DMS 273 (cell line): Measurements from ENCODE around the gene TCP10L.
"Not testable (repeated sequence)": the region's sequence is repeated elsewhere in the genome, so short reads cannot be mapped to it uniquely, and the experiment has no call there.

Source experiments
- DNase-seq: peaks from one replicate; lab custom pipeline; 2025; ENCODE audit not compliant: unreplicated experiment; lab: John Stamatoyannopoulos, UW

TCP10L gene

GRCh38 chr21:32587120-32587519 is 1.8 kb upstream of the TCP10L start:
- DNase-seq, result no peak

- no peak for DNase-seq
Measured at GRCh38 chr21:32585970-32586369, 647 bp upstream of the TCP10L start.

GRCh38 chr21:32584472-32584871 is 851 bp downstream of the TCP10L start:
- DNase-seq, result no peak

GRCh38 chr21:32581732-32582131 is 3.6 kb downstream of the TCP10L start:
- no peak for DNase-seq

GRCh38 chr21:32580949-32581348 is 4.4 kb downstream of the TCP10L start:
- DNase-seq, result no peak

- peak; percentile 21 for DNase-seq
Measured at GRCh38 chr21:32578107-32578691, 7.1 kb downstream of the TCP10L start.

GRCh38 chr21:32576011-32576410 is 9.3 kb downstream of the TCP10L start:
- DNase-seq, result peak; percentile 11

- no peak for DNase-seq
Measured at GRCh38 chr21:32574946-32575925, 10.1 kb downstream of the TCP10L start.

GRCh38 chr21:32572574-32573420 is 12.5 kb downstream of the TCP10L start:
- DNase-seq, result peak; percentile 71

- no peak for DNase-seq
Measured at GRCh38 chr21:32570456-32570855, 14.9 kb downstream of the TCP10L start.

- DNase-seq, result peak; percentile 89
Measured at GRCh38 chr21:32569261-32570230, 15.8 kb downstream of the TCP10L start.

- DNase-seq, result no peak
Measured at GRCh38 chr21:32567626-32568025, 17.7 kb downstream of the TCP10L start.

GRCh38 chr21:32566741-32567389 is 18.5 kb downstream of the TCP10L start:
- DNase-seq, result no peak

- DNase-seq, result no peak
Measured at GRCh38 chr21:32565856-32566465, 19.4 kb downstream of the TCP10L start.

GRCh38 chr21:32562915-32563314 is 22.4 kb downstream of the TCP10L start:
- no peak for DNase-seq

GRCh38 chr21:32562426-32562825 is 22.9 kb downstream of the TCP10L start:
- peak; percentile 53 for DNase-seq

- not testable (repeated sequence) for DNase-seq
Measured at GRCh38 chr21:32561476-32561875, 23.8 kb downstream of the TCP10L start.

- no peak for DNase-seq
Measured at GRCh38 chr21:32560896-32561295, 24.4 kb downstream of the TCP10L start.

GRCh38 chr21:32559006-32559610 is 26.2 kb downstream of the TCP10L start:
- DNase-seq, result no peak
